GM12873 (cell line): ENCODE measurements around the gene GPATCH11.

Experiments
- CTCF ChIP-seq: IDR thresholded peaks from 2 replicates; pipeline ENCODE4 v1.5.1; 2012; ENCODE audit warnings: low read depth, mild to moderate bottlenecking, moderate library complexity, low read length, control low read depth; ENCODE audit not compliant: insufficient read depth; ENCODE audit errors: missing control alignments

The GPATCH11 gene

GRCh38 chr2:37125416-37125815 lies 41.1 kb downstream of the GPATCH11 start:
- TF ChIP-seq CTCF: no peak

- TF ChIP-seq CTCF: no peak
These were observed 48.6 kb downstream of the GPATCH11 start for GRCh38 chr2:37132914-37133313.

- no peak for TF ChIP-seq CTCF
These were observed 58.2 kb downstream of the GPATCH11 start for GRCh38 chr2:37142546-37142945.

GRCh38 chr2:37143974-37144373 lies 59.7 kb downstream of the GPATCH11 start:
- TF ChIP-seq CTCF: no peak

GRCh38 chr2:37146062-37146461 lies 61.7 kb downstream of the GPATCH11 start:
- no peak for TF ChIP-seq CTCF

- no peak for TF ChIP-seq CTCF
These were observed 64.0 kb downstream of the GPATCH11 start for GRCh38 chr2:37148325-37148724.
